ENCODE measurements around the gene CTU1. TPM values are rescaled to one million over a fixed set of nuclear protein-coding genes. Genes with fewer than 3 reads are reported as not detected.

The CTU1 gene
- total and polyA plus RNA-seq, 2 of the 4 experiments (the other 2 are of a cell fraction) = 2.0 to 3.3 TPM

DNA sequence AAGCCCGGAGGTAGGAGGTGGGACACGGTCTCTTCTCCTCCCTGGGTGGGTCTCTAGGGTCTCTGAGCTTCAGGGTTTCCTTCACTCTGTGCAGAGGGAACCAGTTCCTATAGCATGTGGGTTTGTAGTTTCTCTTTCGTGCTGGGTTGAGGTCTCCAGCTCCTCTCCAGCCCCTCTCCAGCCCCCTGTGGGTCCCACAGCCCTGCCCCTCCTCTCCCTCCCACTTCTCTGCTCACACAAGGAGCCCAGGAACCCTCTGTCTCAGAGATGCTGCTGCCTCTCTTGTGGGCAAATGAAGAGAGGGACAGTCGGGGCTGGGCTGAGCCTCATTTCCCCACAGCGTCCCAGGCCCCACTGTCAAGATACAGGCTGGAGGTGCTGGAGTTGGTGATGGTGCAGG, 35.3 kb upstream of the CTU1 start:
- no CpG with 5 or more reads among the region's 5 CpGs for WGBS, 2 experiments (ENCODE audit: extremely low coverage in 2 of 2, insufficient read length in 1 of 2)

More for the DNA sequence above, 35.3 kb upstream of the CTU1 start:
- Histone ChIP-seq H3K4me1 (ENCODE audit: control insufficient read depth, insufficient read depth, low read length) (no peaks in the 10 kb centered on the region), H3K27ac (ENCODE audit: insufficient read depth, low read length) (no peak overlapping the region), H4K5ac (ENCODE audit: low read depth, low read length) (no peak overlapping the region), H3K14ac (replicated peaks; ENCODE audit: low read depth, low read length) (no peak overlapping the region), H3K27me3 (ENCODE audit: control insufficient read depth, insufficient read depth, low read length) (peaks cover 7% of the 10 kb centered on the region), H3K4me2 (ENCODE audit: low read depth, low read length) (no peak overlapping the region), H4K20me1 (ENCODE audit: insufficient read depth, low read length) (no peaks in the 10 kb centered on the region), H3K9me1 (ENCODE audit: insufficient read depth, low read length) (no peaks in the 10 kb centered on the region), H4K8ac (ENCODE audit: low read depth in 2 of 2, low read length in 2 of 2) (no peak overlapping the region), H3K36me3 (ENCODE audit: control insufficient read depth, insufficient read depth, low read length) (no peaks in the 10 kb centered on the region), H3K4ac (ENCODE audit: low read depth, low read length) (no peak overlapping the region), H2BK5ac (ENCODE audit: low read depth, low read length, poor library complexity, severe bottlenecking) (no peak overlapping the region), H2BK15ac (ENCODE audit: low read depth, low read length) (no peak overlapping the region), H4K91ac (ENCODE audit: insufficient read depth, low read depth, low read length) (no peak overlapping the region), H2AFZ (replicated peaks; ENCODE audit: low read length, poor library complexity) (no peak overlapping the region), H3K9ac (ENCODE audit: low read depth, low read length) (no peak overlapping the region), H3K9me3 (ENCODE audit: control insufficient read depth, insufficient read depth, low read length) (no peaks in the 10 kb centered on the region), H3K79me1 (ENCODE audit: low read depth in 1 of 2, low read length in 2 of 2) (no peaks in the 10 kb centered on the region), H2BK20ac (ENCODE audit: low read depth, low read length) (no peak overlapping the region), H2AK5ac (ENCODE audit: low read depth, low read length) (no peak overlapping the region), H3K18ac (ENCODE audit: low read depth, low read length) (no peak overlapping the region), H2BK120ac (ENCODE audit: low read depth, low read length) (no peak overlapping the region), H2AK9ac (replicated peaks; ENCODE audit: low read depth, low read length, poor library complexity) (no peak overlapping the region), H3K23ac (ENCODE audit: low read depth, low read length) (no peak overlapping the region), H3K4me3 (ENCODE audit: insufficient read depth, low read depth, low read length) (no peak overlapping the region), H3K56ac (ENCODE audit: extremely low read depth, insufficient read depth, low read length) (no peak overlapping the region)
- no TSS peak for BruUV-seq (replicated peaks)
- intact Hi-C loops (cut with micrococcal nuclease) (no loop called here), dilution Hi-C loops (cut with HindIII; ENCODE audit: low sequenced_read_pairs, unreplicated experiment) (no loop called here), in situ Hi-C loops (cut with MboI; ENCODE audit: low sequenced_read_pairs) (no loop called here)
- ChIA-PET CTCF (no interaction called here), POLR2A (ENCODE audit: unreplicated experiment) (no interaction called here)
- DNase-seq (no peak), ATAC-seq (ENCODE audit: low read depth) (no peak)
- no peak for TF ChIP-seq CHD1 (IDR thresholded peaks at IDR 0.05; ENCODE audit: low read depth, low read length)
- TF ChIP-seq, protein P1, sequence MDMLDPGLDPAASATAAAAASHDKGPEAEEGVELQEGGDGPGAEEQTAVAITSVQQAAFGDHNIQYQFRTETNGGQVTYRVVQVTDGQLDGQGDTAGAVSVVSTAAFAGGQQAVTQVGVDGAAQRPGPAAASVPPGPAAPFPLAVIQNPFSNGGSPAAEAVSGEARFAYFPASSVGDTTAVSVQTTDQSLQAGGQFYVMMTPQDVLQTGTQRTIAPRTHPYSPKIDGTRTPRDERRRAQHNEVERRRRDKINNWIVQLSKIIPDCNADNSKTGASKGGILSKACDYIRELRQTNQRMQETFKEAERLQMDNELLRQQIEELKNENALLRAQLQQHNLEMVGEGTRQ (IDR thresholded peaks at IDR 0.05; ENCODE audit: low read depth, low read length) = no peak
- TF ChIP-seq, protein P2, sequence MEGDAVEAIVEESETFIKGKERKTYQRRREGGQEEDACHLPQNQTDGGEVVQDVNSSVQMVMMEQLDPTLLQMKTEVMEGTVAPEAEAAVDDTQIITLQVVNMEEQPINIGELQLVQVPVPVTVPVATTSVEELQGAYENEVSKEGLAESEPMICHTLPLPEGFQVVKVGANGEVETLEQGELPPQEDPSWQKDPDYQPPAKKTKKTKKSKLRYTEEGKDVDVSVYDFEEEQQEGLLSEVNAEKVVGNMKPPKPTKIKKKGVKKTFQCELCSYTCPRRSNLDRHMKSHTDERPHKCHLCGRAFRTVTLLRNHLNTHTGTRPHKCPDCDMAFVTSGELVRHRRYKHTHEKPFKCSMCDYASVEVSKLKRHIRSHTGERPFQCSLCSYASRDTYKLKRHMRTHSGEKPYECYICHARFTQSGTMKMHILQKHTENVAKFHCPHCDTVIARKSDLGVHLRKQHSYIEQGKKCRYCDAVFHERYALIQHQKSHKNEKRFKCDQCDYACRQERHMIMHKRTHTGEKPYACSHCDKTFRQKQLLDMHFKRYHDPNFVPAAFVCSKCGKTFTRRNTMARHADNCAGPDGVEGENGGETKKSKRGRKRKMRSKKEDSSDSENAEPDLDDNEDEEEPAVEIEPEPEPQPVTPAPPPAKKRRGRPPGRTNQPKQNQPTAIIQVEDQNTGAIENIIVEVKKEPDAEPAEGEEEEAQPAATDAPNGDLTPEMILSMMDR (conservative IDR thresholded peaks at IDR 0.05; ENCODE audit: low read depth, low read length) = no peak
- no peak for TF ChIP-seq RAD21 (IDR thresholded peaks at IDR 0.05; ENCODE audit: low read length)
- no peak for TF ChIP-seq BHLHE40 (IDR thresholded peaks at IDR 0.05; ENCODE audit: low read depth, low read length)
- TF ChIP-seq MXI1 (IDR thresholded peaks at IDR 0.05; ENCODE audit: borderline replicate concordance, low read depth, low read length) = no peak
- TF ChIP-seq CEBPB (IDR thresholded peaks at IDR 0.05; ENCODE audit: low read depth, low read length) = no peak
- TF ChIP-seq MAFK (IDR thresholded peaks at IDR 0.05; ENCODE audit: low read depth, low read length) = no peak
- TF ChIP-seq MAZ (IDR thresholded peaks at IDR 0.05; ENCODE audit: borderline replicate concordance, low read depth, low read length) = no peak
- no peak for TF ChIP-seq SMC3 (IDR thresholded peaks at IDR 0.05; ENCODE audit: low read depth, low read length)
- TF ChIP-seq RFX5 (IDR thresholded peaks at IDR 0.05; ENCODE audit: low read depth, low read length) = no peak
- TF ChIP-seq POLR2A (IDR thresholded peaks at IDR 0.05; ENCODE audit: low read depth, low read length) = no peak
- TF ChIP-seq NFE2L2 (IDR thresholded peaks at IDR 0.05; ENCODE audit: low read depth, low read length) = no peak
- TF ChIP-seq, protein P3, sequence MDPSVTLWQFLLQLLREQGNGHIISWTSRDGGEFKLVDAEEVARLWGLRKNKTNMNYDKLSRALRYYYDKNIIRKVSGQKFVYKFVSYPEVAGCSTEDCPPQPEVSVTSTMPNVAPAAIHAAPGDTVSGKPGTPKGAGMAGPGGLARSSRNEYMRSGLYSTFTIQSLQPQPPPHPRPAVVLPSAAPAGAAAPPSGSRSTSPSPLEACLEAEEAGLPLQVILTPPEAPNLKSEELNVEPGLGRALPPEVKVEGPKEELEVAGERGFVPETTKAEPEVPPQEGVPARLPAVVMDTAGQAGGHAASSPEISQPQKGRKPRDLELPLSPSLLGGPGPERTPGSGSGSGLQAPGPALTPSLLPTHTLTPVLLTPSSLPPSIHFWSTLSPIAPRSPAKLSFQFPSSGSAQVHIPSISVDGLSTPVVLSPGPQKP (IDR thresholded peaks at IDR 0.05; ENCODE audit: borderline replicate concordance, low read depth, low read length) = no peak
- TF ChIP-seq FOS (IDR thresholded peaks at IDR 0.05; ENCODE audit: low read depth, low read length) = no peak
- TF ChIP-seq RCOR1 (IDR thresholded peaks at IDR 0.05; ENCODE audit: insufficient replicate concordance, low read length) = no peak

Measured in IMR-90 (cell line).